GM12865 (cell line): Measurements from ENCODE around the gene PANK1.

Source experiments
- DNase-seq: peaks from one replicate; pipeline ENCODE4 v3.0.0; 2010; ENCODE audit warnings: low read depth
- H3K4me3 ChIP-seq: 2 replicates; pipeline ENCODE4 v1.5.1; 2011; ENCODE audit warnings: mild to moderate bottlenecking, low read depth, low read length, control low read depth
- CTCF ChIP-seq: IDR thresholded peaks from 2 replicates; pipeline ENCODE4 v1.5.1; 2011; ENCODE audit warnings: low read length, control low read depth, low read depth, inconsistent platforms; ENCODE audit not compliant: insufficient read depth; ENCODE audit errors: missing control alignments

PANK1 gene

GRCh38 chr10:89554433-89554832 lies 90.6 kb downstream of the PANK1 start:
- no peak for DNase-seq
- H3K4me3 ChIP-seq = no peak overlapping the region
- no peak for TF ChIP-seq CTCF

GRCh38 chr10:89553064-89553734 lies 91.8 kb downstream of the PANK1 start:
- TF ChIP-seq CTCF = no peak
- DNase-seq = no peak

GRCh38 chr10:89552213-89552612 lies 92.8 kb downstream of the PANK1 start:
- no peak overlapping the region for H3K4me3 ChIP-seq
- DNase-seq = no peak
- TF ChIP-seq CTCF = no peak

More at GRCh38 chr10:89553064-89553734, 91.8 kb downstream of the PANK1 start:
- H3K4me3 ChIP-seq = no peak overlapping the region

GRCh38 chr10:89550509-89550908 lies 94.5 kb downstream of the PANK1 start:
- TF ChIP-seq CTCF = no peak
- H3K4me3 ChIP-seq = no peak overlapping the region
- no peak for DNase-seq

- no peak for DNase-seq
- no peak for TF ChIP-seq CTCF
- no peak overlapping the region for H3K4me3 ChIP-seq
Measured at GRCh38 chr10:89549510-89549909, 95.5 kb downstream of the PANK1 start.

GRCh38 chr10:89548673-89549072 lies 96.4 kb downstream of the PANK1 start:
- no peak for TF ChIP-seq CTCF
- no peak for DNase-seq
- no peak overlapping the region for H3K4me3 ChIP-seq
